ENCODE data around the gene AMBRA1.

The AMBRA1 gene

DNA sequence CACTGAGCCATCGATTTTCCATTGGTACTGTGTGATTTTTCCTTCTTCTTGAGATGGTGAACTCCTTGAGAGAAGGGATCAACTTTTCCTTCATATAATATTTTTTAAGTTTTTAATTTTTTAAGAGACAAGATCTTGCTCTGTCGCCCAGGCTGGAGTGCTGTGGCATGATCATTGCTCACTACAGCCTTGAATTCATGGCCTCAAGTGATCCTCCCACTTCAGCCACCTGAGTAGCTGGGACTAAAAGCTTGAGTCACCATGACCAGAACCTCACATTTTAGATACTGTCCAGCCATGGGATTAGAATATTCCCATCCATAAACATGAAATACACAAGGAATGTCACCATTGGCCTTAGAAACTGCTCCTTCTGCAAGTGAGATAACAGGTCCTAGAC is 135.3 kb downstream of the AMBRA1 start:
- no peaks in the 10 kb centered on the region for H3K27me3 ChIP-seq (replicated peaks; ENCODE audit: control insufficient read depth, insufficient read depth, low read length)
- no peak overlapping the region for H3K4me3 ChIP-seq (replicated peaks; ENCODE audit: low read depth, low read length)
- no peaks in the 10 kb centered on the region for H3K36me3 ChIP-seq (ENCODE audit: control insufficient read depth, insufficient read depth, low read length)
- TF ChIP-seq, protein P1, sequence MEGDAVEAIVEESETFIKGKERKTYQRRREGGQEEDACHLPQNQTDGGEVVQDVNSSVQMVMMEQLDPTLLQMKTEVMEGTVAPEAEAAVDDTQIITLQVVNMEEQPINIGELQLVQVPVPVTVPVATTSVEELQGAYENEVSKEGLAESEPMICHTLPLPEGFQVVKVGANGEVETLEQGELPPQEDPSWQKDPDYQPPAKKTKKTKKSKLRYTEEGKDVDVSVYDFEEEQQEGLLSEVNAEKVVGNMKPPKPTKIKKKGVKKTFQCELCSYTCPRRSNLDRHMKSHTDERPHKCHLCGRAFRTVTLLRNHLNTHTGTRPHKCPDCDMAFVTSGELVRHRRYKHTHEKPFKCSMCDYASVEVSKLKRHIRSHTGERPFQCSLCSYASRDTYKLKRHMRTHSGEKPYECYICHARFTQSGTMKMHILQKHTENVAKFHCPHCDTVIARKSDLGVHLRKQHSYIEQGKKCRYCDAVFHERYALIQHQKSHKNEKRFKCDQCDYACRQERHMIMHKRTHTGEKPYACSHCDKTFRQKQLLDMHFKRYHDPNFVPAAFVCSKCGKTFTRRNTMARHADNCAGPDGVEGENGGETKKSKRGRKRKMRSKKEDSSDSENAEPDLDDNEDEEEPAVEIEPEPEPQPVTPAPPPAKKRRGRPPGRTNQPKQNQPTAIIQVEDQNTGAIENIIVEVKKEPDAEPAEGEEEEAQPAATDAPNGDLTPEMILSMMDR (IDR thresholded peaks at IDR 0.05; ENCODE audit: insufficient read depth, low read length, poor library complexity, severe bottlenecking): no peak
- DNase-seq (ENCODE audit: extremely low read depth, insufficient read length): no peak

DNA sequence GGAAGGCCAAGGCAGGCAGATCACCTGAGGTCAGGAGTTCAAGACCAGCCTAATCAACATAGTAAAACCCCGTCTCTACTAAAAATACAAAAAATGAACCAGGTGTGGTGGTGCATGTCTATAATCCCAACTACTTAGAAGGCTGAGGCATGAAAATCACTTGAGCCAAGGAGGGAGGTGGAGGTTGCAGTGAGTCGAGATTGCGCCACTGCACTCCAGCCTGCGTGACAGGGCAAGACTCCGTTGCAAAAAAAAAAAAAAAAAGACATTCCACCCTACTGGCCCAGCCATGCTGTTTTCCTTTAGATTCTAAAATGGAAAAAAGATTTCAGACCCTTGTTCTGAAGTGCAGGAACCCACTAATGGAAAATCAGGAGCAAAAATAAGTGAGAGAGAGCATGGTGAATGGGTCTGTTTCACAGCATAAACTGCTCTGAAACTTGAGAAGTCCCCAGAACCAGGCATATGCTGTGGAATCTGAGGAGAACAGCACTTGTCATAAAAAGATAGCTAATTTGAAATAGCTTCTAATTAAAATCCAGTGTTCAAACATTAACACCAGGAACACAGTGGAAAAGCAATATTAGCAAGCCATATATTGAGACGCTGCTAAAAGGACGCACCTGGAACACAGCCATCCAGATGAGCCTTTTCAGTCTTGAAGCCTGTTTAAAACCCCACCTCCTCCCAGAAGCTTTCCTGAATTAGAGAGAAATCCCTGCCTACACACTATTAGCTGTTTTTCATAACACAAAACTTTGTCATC is 136.0 kb downstream of the AMBRA1 start:
- no peak for DNase-seq (ENCODE audit: extremely low read depth, insufficient read length)

DNA sequence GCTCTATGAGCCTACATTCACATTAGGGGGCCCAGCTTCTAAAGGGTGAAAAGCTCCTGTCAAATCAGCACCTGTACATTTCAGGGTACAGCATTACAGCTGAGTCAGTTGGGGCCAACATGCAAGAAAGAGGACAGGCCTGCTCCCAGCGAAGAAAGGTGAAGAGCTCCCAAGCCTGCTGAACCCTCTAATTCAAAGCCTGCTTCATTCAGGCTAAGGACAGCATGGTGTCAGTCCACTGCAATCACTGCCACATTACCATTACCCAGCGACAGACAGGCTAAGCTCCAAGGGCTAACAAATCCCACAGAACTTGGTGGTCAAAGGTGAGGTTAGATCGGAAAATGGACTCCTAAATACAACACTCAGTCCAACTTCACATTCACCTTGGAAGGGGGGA is 136.8 kb downstream of the AMBRA1 start:
- no peaks in the 10 kb centered on the region for H3K36me3 ChIP-seq (ENCODE audit: control insufficient read depth, insufficient read depth, low read length)
- TF ChIP-seq, protein P1 (IDR thresholded peaks at IDR 0.05; ENCODE audit: insufficient read depth, low read length, poor library complexity, severe bottlenecking): no peak
- DNase-seq (ENCODE audit: extremely low read depth, insufficient read length): no peak
- H3K4me3 ChIP-seq (replicated peaks; ENCODE audit: low read depth, low read length): no peak overlapping the region
- no peaks in the 10 kb centered on the region for H3K27me3 ChIP-seq (replicated peaks; ENCODE audit: control insufficient read depth, insufficient read depth, low read length)

More for the DNA sequence above, 136.0 kb downstream of the AMBRA1 start:
- Histone ChIP-seq H3K36me3 (ENCODE audit: control insufficient read depth, insufficient read depth, low read length) (no peaks in the 10 kb centered on the region), H3K4me3 (replicated peaks; ENCODE audit: low read depth, low read length) (no peak overlapping the region), H3K27me3 (replicated peaks; ENCODE audit: control insufficient read depth, insufficient read depth, low read length) (no peaks in the 10 kb centered on the region)
- TF ChIP-seq, protein P1 (IDR thresholded peaks at IDR 0.05; ENCODE audit: insufficient read depth, low read length, poor library complexity, severe bottlenecking): no peak

DNA sequence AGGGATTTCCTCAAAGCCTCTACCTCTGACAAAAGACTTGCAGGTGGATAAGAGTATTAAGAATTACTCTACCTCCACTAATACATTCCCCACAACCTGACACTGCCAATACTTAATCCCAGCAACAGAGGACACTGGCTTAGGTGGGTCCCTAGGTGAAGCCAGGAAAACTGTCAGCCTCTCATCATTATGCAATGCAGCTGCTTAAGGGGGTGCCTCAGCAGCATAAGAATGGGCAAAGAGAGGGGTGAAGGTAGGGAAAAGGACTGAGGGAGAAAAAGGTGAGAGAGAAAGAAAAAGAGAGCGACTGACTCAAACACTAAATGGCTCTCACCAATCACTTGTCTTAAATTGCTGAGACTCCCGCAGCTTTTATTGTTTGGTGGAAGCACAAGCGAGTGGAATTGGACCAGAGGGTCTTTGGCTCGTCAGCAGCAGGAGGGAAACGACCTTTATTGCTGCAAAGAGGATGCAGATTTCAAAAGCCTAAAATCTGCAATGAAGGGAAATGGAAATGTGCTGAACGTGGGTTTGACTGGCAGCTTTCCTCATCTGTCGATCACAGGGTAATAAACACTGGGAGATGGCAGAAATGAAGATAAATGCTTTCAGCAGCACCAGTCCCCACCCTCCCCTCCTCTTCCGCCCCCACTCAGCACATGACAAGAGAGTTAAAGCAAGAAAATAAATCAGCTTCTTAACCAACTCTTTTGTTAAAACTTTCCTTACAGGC is 137.4 kb downstream of the AMBRA1 start:
- no peak for DNase-seq (ENCODE audit: extremely low read depth, insufficient read length)
- H3K4me3 ChIP-seq (replicated peaks; ENCODE audit: low read depth, low read length): no peak overlapping the region

DNA sequence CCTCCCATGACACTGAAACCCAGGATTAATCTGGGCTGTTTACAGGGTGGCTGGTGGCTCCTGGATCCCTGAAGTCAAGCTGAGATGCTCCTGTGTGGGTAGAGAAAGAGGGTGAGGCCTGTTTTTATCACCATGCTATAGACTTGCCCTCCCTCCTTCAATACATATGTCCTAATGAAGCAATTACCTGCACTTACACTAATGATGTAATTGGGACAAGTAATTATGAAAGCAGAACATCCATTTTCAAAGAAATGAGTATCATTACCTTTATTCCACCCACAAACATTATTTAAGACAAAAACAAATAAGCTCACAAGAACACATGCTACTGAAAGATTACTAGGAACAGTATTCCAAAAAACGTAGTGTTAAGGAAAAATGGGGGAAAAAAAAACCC is 138.0 kb downstream of the AMBRA1 start:
- TF ChIP-seq, protein P1 (IDR thresholded peaks at IDR 0.05; ENCODE audit: insufficient read depth, low read length, poor library complexity, severe bottlenecking): no peak
- H3K36me3 ChIP-seq (ENCODE audit: control insufficient read depth, insufficient read depth, low read length): no peaks in the 10 kb centered on the region
- H3K4me3 ChIP-seq (replicated peaks; ENCODE audit: low read depth, low read length): no peak overlapping the region
- DNase-seq (ENCODE audit: extremely low read depth, insufficient read length): peak; percentile 11
- H3K27me3 ChIP-seq (replicated peaks; ENCODE audit: control insufficient read depth, insufficient read depth, low read length): no peaks in the 10 kb centered on the region

More for the DNA sequence above, 137.4 kb downstream of the AMBRA1 start:
- TF ChIP-seq, protein P1 (IDR thresholded peaks at IDR 0.05; ENCODE audit: insufficient read depth, low read length, poor library complexity, severe bottlenecking): no peak
- Histone ChIP-seq H3K27me3 (replicated peaks; ENCODE audit: control insufficient read depth, insufficient read depth, low read length) (no peaks in the 10 kb centered on the region), H3K36me3 (ENCODE audit: control insufficient read depth, insufficient read depth, low read length) (no peaks in the 10 kb centered on the region)

All from GM06990 (cell line).